Muscle of leg (tissue), 11 donors: ENCODE data around the gene ASTN2. TPM values are rescaled to one million over a fixed set of nuclear protein-coding genes. Genes with fewer than 3 reads are reported as not detected.
A peak's percentile ranks its signal among the peaks of the same experiment; 100 is the strongest.

ENCODE experiments used
- DNase-seq: peaks from one replicate; pipeline ENCODE4 v3.0.0; 2013
- H3K27ac ChIP-seq: one replicate; pipeline ENCODE4 v1.5.1; 2013; ENCODE audit warnings: mild to moderate bottlenecking, low read length, control low read depth
- H3K27me3 ChIP-seq: one replicate; pipeline ENCODE4 v1.6.1; 2013; ENCODE audit warnings: low read length; ENCODE audit not compliant: control insufficient read depth, insufficient read depth
- H3K36me3 ChIP-seq: one replicate; pipeline ENCODE4 v1.6.1; 2013; ENCODE audit warnings: low read length; ENCODE audit not compliant: control insufficient read depth, insufficient read depth
- H3K4me1 ChIP-seq: one replicate; pipeline ENCODE4 v1.6.1; 2013; ENCODE audit warnings: low read length; ENCODE audit not compliant: control insufficient read depth, insufficient read depth
- H3K4me3 ChIP-seq: one replicate; pipeline ENCODE4 v1.5.1; 2013; ENCODE audit warnings: low read length, control low read depth
- H3K9me3 ChIP-seq: replicated peaks from 2 replicates; pipeline ENCODE4 v1.6.1; 2013; ENCODE audit warnings: low read depth, low read length; ENCODE audit not compliant: control insufficient read depth
- WGBS: methylation state at CpG from one replicate; pipeline ENCODE4 v1.1.5; 2013; ENCODE audit warnings: missing lambda C conversion rate; ENCODE audit not compliant: insufficient coverage; 5-methylcytosine and 5-hydroxymethylcytosine counted together
- polyA plus RNA-seq, 8 donors: library from polyadenylated mRNA; unstranded; fragments of 120-200 nt; gene quantifications; one replicate each; pipeline versions ENCODE4 v1.2.1 to v1.2.3, GENCODE V29; 2013; ENCODE audit warnings: inconsistent platforms in 1 of 8, low replicate concordance in 1 of 8; ENCODE audit not compliant: insufficient read length in 8 of 8, insufficient read depth in 1 of 8
- total RNA-seq: library from RNA; stranded (reverse); fragments of 120-200 nt; gene quantifications from one replicate; pipeline ENCODE4 v1.2.4, GENCODE V29; 2013

The ASTN2 gene
- total and polyA plus RNA-seq, 9 donors: 2.7 to 10.9 (median 4.4) TPM

GRCh38 chr9:116616304-116616914, 798.4 kb downstream of the ASTN2 start:
- H3K4me1 ChIP-seq: no peaks in the 10 kb centered on the region
- no peak overlapping the region for H3K27ac ChIP-seq
- WGBS: 50% methylated on average over 1 of the region's 5 CpGs
- no peak overlapping the region for H3K4me3 ChIP-seq
- H3K27me3 ChIP-seq: no peaks in the 10 kb centered on the region
- DNase-seq: no peak
- no peaks in the 10 kb centered on the region for H3K36me3 ChIP-seq
- no peaks in the 10 kb centered on the region for H3K9me3 ChIP-seq

- Histone ChIP-seq H3K27ac (no peak overlapping the region), H3K4me1 (no peaks in the 10 kb centered on the region), H3K9me3 (no peaks in the 10 kb centered on the region), H3K36me3 (no peaks in the 10 kb centered on the region), H3K27me3 (no peaks in the 10 kb centered on the region), H3K4me3 (no peak overlapping the region)
- no CpG with 5 or more reads among the region's 1 CpG for WGBS
- no peak for DNase-seq
Measured at GRCh38 chr9:116608064-116608463, 806.8 kb downstream of the ASTN2 start.

GRCh38 chr9:116605904-116606341, 808.9 kb downstream of the ASTN2 start:
- no peaks in the 10 kb centered on the region for H3K9me3 ChIP-seq
- H3K27me3 ChIP-seq: no peaks in the 10 kb centered on the region
- no peak overlapping the region for H3K27ac ChIP-seq
- H3K4me1 ChIP-seq: no peaks in the 10 kb centered on the region
- no peaks in the 10 kb centered on the region for H3K36me3 ChIP-seq
- DNase-seq: peak; percentile 33
- no peak overlapping the region for H3K4me3 ChIP-seq
- 46% methylated on average over 6 of the region's 10 CpGs for WGBS

GRCh38 chr9:116605060-116605459, 809.8 kb downstream of the ASTN2 start:
- Histone ChIP-seq H3K4me1 (no peaks in the 10 kb centered on the region), H3K36me3 (no peaks in the 10 kb centered on the region), H3K4me3 (no peak overlapping the region), H3K27ac (no peak overlapping the region), H3K27me3 (no peaks in the 10 kb centered on the region), H3K9me3 (no peaks in the 10 kb centered on the region)
- 91% methylated on average over 3 of the region's 3 CpGs for WGBS
- DNase-seq: no peak

- H3K4me1 ChIP-seq: no peaks in the 10 kb centered on the region
- 44% methylated on average over 2 of the region's 2 CpGs for WGBS
- no peaks in the 10 kb centered on the region for H3K36me3 ChIP-seq
- H3K27me3 ChIP-seq: no peaks in the 10 kb centered on the region
- no peak for DNase-seq
- no peaks in the 10 kb centered on the region for H3K9me3 ChIP-seq
- no peak overlapping the region for H3K4me3 ChIP-seq
- no peak overlapping the region for H3K27ac ChIP-seq
Measured at GRCh38 chr9:116604251-116604650, 810.6 kb downstream of the ASTN2 start.

GRCh38 chr9:116599342-116599884, 815.4 kb downstream of the ASTN2 start:
- H3K4me3 ChIP-seq: no peak overlapping the region
- no peaks in the 10 kb centered on the region for H3K27me3 ChIP-seq
- no CpG with 5 or more reads among the region's 2 CpGs for WGBS
- H3K9me3 ChIP-seq: no peaks in the 10 kb centered on the region
- H3K4me1 ChIP-seq: no peaks in the 10 kb centered on the region
- H3K36me3 ChIP-seq: no peaks in the 10 kb centered on the region
- no peak overlapping the region for H3K27ac ChIP-seq
- DNase-seq: no peak

- Histone ChIP-seq H3K4me3 (no peak overlapping the region), H3K36me3 (no peaks in the 10 kb centered on the region), H3K27ac (no peak overlapping the region), H3K4me1 (no peaks in the 10 kb centered on the region), H3K9me3 (no peaks in the 10 kb centered on the region), H3K27me3 (no peaks in the 10 kb centered on the region)
- DNase-seq: no peak
- WGBS: no CpG with 5 or more reads among the region's 2 CpGs
Measured at GRCh38 chr9:116596646-116597045, 818.2 kb downstream of the ASTN2 start.

GRCh38 chr9:116594547-116594946, 820.3 kb downstream of the ASTN2 start:
- peak; percentile 79 for DNase-seq
- Histone ChIP-seq H3K9me3 (no peaks in the 10 kb centered on the region), H3K36me3 (no peaks in the 10 kb centered on the region), H3K4me1 (no peaks in the 10 kb centered on the region), H3K27ac (no peak overlapping the region), H3K27me3 (no peaks in the 10 kb centered on the region), H3K4me3 (no peak overlapping the region)
- 15% methylated on average over 2 of the region's 2 CpGs for WGBS

- no CpG with 5 or more reads among the region's 3 CpGs for WGBS
- no peak for DNase-seq
- peaks cover 6% of the 10 kb centered on the region for H3K9me3 ChIP-seq
- H3K4me1 ChIP-seq: no peaks in the 10 kb centered on the region
- no peak overlapping the region for H3K27ac ChIP-seq
- no peaks in the 10 kb centered on the region for H3K27me3 ChIP-seq
- H3K4me3 ChIP-seq: no peak overlapping the region
- H3K36me3 ChIP-seq: no peaks in the 10 kb centered on the region
Measured at GRCh38 chr9:116592970-116593369, 821.9 kb downstream of the ASTN2 start.

- no peak for DNase-seq
- Histone ChIP-seq H3K4me1 (no peaks in the 10 kb centered on the region), H3K27ac (no peak overlapping the region), H3K27me3 (no peaks in the 10 kb centered on the region), H3K4me3 (no peak overlapping the region), H3K9me3 (peaks cover 11% of the 10 kb centered on the region), H3K36me3 (no peaks in the 10 kb centered on the region)
- 84% methylated on average over 6 of the region's 7 CpGs for WGBS
Measured at GRCh38 chr9:116589392-116590354, 825.2 kb downstream of the ASTN2 start.
